ENCODE results near the gene MYO1D. TPM values are rescaled to one million over a fixed set of nuclear protein-coding genes. Genes with fewer than 3 reads are reported as not detected.

The MYO1D gene
- total and polyA plus RNA-seq, 4 donors: 4.5 to 22.9 (median 13.3) TPM

GRCh38 chr17:32763855-32764439 lies 113.0 kb downstream of the MYO1D start:
- no peak for DNase-seq (ENCODE audit: low spot score)
- H3K27me3 ChIP-seq (ENCODE audit: control insufficient read depth in 4 of 4, insufficient read depth in 4 of 4, low read length in 3 of 4): no peaks in the 10 kb centered on the region
- TF ChIP-seq HNF4G (IDR thresholded peaks at IDR 0.05): no peak
- TF ChIP-seq FOXA1 (IDR thresholded peaks at IDR 0.05): no peak
- TF ChIP-seq TAF1 (conservative IDR thresholded peaks at IDR 0.05): no peak
- TF ChIP-seq JUND (IDR thresholded peaks at IDR 0.05): no peak
- TF ChIP-seq RXRA (IDR thresholded peaks at IDR 0.05): no peak
- TF ChIP-seq EGR1 (IDR thresholded peaks at IDR 0.05; ENCODE audit: low read depth in 2 of 2): no peak
- no peak for TF ChIP-seq SP1 (IDR thresholded peaks at IDR 0.05)
- TF ChIP-seq NR2F2 (IDR thresholded peaks at IDR 0.05): no peak
- no peak for TF ChIP-seq FOXA2 (IDR thresholded peaks at IDR 0.05)

DNA sequence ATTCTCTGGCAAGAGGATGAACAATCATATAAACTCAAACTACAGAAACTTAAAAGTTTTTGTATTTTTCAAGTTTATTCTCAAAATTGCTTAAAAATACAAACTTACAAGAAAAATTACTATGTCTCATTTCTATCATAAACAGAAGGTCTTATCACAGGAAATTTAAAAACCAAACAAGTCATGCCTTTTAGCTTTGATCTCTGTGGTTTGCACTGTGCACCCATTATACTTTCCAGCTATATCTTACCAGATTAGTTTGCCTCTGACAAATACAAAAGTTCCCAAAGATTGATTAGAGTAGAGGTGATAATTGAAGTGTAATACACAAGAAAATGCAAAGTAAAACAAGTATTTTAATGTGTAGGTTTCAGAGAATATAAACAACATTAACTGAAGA lies 117.4 kb downstream of the MYO1D start:
- Histone ChIP-seq H3K27ac (ENCODE audit: low read depth in 1 of 2, low read length in 2 of 2) (no peak overlapping the region), H3K27me3 (ENCODE audit: control insufficient read depth in 4 of 4, insufficient read depth in 4 of 4, low read length in 3 of 4) (no peaks in the 10 kb centered on the region), H3K4me3 (ENCODE audit: low read depth in 1 of 3, low read length in 3 of 3) (no peak overlapping the region), H3K4me1 (ENCODE audit: control insufficient read depth in 4 of 4, insufficient read depth in 4 of 4, low read length in 3 of 4) (no peaks in the 10 kb centered on the region), H3K9ac (ENCODE audit: low read depth in 1 of 2, low read length in 2 of 2) (no peak overlapping the region), H3K36me3 (ENCODE audit: control insufficient read depth in 4 of 4, insufficient read depth in 3 of 4, low read depth in 1 of 4, low read length in 3 of 4) (peaks cover 0 to 9% (median 0%) of the 10 kb centered on the region in 4 donors), H3K9me3 (ENCODE audit: control insufficient read depth in 4 of 4, low read length in 3 of 4) (no peaks in the 10 kb centered on the region)
- TF ChIP-seq HNF4A (conservative IDR thresholded peaks at IDR 0.05) (no peak), TAF1 (conservative IDR thresholded peaks at IDR 0.05) (no peak), JUND (IDR thresholded peaks at IDR 0.05) (no peak), FOXA1 (IDR thresholded peaks at IDR 0.05) (no peak), NR2F2 (IDR thresholded peaks at IDR 0.05) (no peak), ATF3 (IDR thresholded peaks at IDR 0.05) (no peak), RAD21 (IDR thresholded peaks at IDR 0.05) (no peak), YY1 (IDR thresholded peaks at IDR 0.05) (no peak), HNF4G (IDR thresholded peaks at IDR 0.05) (no peak), FOXA2 (IDR thresholded peaks at IDR 0.05) (no peak), MAX (IDR thresholded peaks at IDR 0.05) (no peak), RXRA (IDR thresholded peaks at IDR 0.05) (no peak), GABPA (IDR thresholded peaks at IDR 0.05 in 1 of 2, conservative IDR thresholded peaks at IDR 0.05 in 1 of 2) (no peak), EGR1 (IDR thresholded peaks at IDR 0.05; ENCODE audit: low read depth in 2 of 2) (no peak), SP1 (IDR thresholded peaks at IDR 0.05) (no peak)
- TF ChIP-seq, protein P1, sequence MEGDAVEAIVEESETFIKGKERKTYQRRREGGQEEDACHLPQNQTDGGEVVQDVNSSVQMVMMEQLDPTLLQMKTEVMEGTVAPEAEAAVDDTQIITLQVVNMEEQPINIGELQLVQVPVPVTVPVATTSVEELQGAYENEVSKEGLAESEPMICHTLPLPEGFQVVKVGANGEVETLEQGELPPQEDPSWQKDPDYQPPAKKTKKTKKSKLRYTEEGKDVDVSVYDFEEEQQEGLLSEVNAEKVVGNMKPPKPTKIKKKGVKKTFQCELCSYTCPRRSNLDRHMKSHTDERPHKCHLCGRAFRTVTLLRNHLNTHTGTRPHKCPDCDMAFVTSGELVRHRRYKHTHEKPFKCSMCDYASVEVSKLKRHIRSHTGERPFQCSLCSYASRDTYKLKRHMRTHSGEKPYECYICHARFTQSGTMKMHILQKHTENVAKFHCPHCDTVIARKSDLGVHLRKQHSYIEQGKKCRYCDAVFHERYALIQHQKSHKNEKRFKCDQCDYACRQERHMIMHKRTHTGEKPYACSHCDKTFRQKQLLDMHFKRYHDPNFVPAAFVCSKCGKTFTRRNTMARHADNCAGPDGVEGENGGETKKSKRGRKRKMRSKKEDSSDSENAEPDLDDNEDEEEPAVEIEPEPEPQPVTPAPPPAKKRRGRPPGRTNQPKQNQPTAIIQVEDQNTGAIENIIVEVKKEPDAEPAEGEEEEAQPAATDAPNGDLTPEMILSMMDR (IDR thresholded peaks at IDR 0.05; ENCODE audit: low read depth, low read length, missing input control): no peak
- TF ChIP-seq, protein P2, sequence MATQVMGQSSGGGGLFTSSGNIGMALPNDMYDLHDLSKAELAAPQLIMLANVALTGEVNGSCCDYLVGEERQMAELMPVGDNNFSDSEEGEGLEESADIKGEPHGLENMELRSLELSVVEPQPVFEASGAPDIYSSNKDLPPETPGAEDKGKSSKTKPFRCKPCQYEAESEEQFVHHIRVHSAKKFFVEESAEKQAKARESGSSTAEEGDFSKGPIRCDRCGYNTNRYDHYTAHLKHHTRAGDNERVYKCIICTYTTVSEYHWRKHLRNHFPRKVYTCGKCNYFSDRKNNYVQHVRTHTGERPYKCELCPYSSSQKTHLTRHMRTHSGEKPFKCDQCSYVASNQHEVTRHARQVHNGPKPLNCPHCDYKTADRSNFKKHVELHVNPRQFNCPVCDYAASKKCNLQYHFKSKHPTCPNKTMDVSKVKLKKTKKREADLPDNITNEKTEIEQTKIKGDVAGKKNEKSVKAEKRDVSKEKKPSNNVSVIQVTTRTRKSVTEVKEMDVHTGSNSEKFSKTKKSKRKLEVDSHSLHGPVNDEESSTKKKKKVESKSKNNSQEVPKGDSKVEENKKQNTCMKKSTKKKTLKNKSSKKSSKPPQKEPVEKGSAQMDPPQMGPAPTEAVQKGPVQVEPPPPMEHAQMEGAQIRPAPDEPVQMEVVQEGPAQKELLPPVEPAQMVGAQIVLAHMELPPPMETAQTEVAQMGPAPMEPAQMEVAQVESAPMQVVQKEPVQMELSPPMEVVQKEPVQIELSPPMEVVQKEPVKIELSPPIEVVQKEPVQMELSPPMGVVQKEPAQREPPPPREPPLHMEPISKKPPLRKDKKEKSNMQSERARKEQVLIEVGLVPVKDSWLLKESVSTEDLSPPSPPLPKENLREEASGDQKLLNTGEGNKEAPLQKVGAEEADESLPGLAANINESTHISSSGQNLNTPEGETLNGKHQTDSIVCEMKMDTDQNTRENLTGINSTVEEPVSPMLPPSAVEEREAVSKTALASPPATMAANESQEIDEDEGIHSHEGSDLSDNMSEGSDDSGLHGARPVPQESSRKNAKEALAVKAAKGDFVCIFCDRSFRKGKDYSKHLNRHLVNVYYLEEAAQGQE (IDR thresholded peaks at IDR 0.05): no peak
- TF ChIP-seq, protein P3, sequence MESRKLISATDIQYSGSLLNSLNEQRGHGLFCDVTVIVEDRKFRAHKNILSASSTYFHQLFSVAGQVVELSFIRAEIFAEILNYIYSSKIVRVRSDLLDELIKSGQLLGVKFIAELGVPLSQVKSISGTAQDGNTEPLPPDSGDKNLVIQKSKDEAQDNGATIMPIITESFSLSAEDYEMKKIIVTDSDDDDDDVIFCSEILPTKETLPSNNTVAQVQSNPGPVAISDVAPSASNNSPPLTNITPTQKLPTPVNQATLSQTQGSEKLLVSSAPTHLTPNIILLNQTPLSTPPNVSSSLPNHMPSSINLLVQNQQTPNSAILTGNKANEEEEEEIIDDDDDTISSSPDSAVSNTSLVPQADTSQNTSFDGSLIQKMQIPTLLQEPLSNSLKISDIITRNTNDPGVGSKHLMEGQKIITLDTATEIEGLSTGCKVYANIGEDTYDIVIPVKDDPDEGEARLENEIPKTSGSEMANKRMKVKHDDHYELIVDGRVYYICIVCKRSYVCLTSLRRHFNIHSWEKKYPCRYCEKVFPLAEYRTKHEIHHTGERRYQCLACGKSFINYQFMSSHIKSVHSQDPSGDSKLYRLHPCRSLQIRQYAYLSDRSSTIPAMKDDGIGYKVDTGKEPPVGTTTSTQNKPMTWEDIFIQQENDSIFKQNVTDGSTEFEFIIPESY (IDR thresholded peaks at IDR 0.05): no peak
- DNase-seq (ENCODE audit: low spot score): no peak

More at GRCh38 chr17:32763855-32764439, 113.0 kb downstream of the MYO1D start:
- H3K9ac ChIP-seq (ENCODE audit: low read depth in 1 of 2, low read length in 2 of 2): no peak overlapping the region
- no peak overlapping the region for H3K4me3 ChIP-seq (ENCODE audit: low read depth in 1 of 3, low read length in 3 of 3)
- no peaks in the 10 kb centered on the region for H3K9me3 ChIP-seq (ENCODE audit: control insufficient read depth in 4 of 4, low read length in 3 of 4)
- no peak overlapping the region for H3K27ac ChIP-seq (ENCODE audit: low read depth in 1 of 2, low read length in 2 of 2)
- H3K4me1 ChIP-seq (ENCODE audit: control insufficient read depth in 4 of 4, insufficient read depth in 4 of 4, low read length in 3 of 4): no peaks in the 10 kb centered on the region
- WGBS: 78% methylated on average over 5 of the region's 5 CpGs
- peaks cover 0 to 15% (median under 1%) of the 10 kb centered on the region in 4 donors for H3K36me3 ChIP-seq (ENCODE audit: control insufficient read depth in 4 of 4, insufficient read depth in 3 of 4, low read depth in 1 of 4, low read length in 3 of 4)

Data from liver (tissue), 9 donors.